ENCODE measurements around the gene GPR162.

GPR162 gene

GRCh38 chr12:6822426-6823135 lies 960 bp downstream of the GPR162 start:
- DNase-seq (ENCODE audit: low spot score) = no peak

GRCh38 chr12:6823182-6824084 lies 1.8 kb downstream of the GPR162 start:
- no peak for DNase-seq (ENCODE audit: low spot score)

DNA sequence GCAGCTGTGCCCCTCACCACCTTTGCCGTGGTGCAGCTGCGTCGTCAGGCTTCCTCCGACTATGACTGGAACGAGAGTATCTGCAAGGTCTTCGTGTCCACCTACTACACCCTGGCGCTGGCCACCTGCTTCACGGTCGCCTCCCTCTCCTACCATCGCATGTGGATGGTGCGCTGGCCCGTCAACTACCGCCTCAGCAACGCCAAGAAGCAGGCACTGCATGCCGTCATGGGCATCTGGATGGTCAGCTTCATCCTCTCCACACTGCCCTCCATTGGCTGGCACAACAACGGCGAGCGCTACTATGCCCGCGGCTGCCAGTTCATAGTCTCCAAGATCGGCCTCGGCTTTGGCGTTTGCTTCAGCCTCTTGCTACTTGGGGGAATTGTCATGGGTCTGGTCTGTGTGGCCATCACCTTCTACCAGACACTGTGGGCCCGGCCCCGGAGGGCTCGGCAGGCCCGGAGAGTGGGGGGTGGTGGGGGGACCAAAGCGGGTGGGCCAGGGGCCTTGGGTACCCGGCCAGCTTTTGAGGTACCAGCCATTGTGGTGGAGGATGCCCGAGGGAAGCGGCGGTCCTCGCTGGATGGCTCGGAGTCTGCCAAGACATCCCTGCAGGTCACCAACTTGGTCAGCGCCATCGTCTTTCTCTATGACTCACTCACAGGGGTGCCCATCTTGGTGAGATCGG lies 2.6 kb downstream of the GPR162 start:
- no peak for DNase-seq (ENCODE audit: low spot score)

DNA sequence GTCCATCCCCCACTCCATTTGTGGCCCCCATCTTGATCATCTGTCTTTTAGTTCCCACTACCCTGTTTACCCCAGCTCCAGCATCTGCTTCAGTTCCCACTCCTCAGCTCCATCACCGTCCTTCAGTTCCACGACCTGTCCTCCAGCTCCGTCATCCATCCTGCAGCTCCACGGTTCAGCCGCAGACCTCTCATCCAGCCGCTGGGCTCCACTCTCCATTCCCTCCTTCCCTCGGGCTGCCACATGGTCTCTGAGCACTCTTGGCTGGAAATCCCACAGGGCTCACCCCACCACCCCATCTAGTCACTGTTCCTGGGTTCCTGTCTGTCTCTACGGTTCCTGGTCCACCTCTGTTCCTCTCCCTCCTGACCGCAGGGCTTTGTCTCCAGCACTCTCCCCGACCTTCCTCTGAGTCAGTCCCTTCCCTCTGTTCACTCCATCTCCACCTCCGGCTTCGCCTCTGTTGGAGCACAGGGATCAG lies 3.3 kb downstream of the GPR162 start:
- peak; percentile 23 for DNase-seq (ENCODE audit: low spot score)

- DNase-seq (ENCODE audit: low spot score) = peak; percentile 81
Measured at GRCh38 chr12:6825398-6826124, 3.9 kb downstream of the GPR162 start.

DNA sequence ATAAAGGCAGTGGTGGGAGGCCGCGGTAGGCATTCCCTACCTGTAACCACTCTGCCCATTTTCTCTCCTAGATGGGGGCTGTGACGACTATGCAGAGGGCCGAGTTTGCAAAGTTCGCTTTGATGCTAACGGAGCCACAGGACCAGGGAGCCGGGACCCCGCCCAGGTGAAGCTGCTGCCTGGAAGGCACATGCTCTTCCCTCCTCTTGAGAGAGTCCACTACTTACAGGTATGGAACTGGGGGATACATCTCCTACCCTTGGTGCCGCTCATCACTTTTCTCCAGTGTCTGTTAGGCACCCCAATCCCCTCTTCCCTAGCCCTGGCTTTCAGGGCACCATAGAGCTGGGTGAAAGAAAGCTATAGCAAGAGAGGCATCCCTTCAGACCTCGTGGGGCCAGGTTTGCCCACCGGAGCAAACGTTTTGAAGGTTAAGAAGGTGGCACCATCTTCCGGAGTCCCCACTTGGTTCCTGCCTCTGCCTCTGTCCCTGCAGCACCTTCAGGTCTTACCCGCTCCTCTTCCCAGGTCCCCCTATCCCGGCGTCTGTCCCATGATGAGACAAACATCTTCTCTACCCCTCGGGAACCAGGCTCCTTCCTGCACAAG lies 4.6 kb downstream of the GPR162 start:
- no peak for DNase-seq (ENCODE audit: low spot score)

GRCh38 chr12:6826734-6827436 lies 5.3 kb downstream of the GPR162 start:
- DNase-seq (ENCODE audit: low spot score) = no peak

DNA sequence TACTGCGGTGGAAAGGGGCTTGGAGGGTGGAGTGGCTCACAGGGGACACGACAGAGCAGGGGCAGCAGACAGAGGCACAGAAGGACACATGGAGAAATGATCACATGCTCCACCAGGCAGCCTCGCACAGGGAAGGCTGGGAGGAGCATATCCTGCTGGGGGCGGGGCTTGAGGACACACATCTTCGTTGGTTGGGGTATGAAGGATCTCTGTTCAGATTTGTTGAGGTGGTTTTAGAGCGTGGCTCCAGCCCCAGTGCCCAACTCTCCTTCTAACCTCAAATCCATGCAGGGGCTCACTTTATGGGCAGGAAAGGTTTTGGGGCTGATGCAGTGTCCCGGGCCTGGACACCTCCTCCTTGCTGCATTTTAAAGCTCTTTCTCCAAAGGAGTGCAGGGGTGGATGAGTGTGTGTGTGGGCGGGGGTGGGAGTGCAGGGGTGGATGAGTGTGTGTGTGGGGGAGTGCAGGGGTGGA lies 5.9 kb downstream of the GPR162 start:
- peak; percentile 64 for DNase-seq (ENCODE audit: low spot score)

DNA sequence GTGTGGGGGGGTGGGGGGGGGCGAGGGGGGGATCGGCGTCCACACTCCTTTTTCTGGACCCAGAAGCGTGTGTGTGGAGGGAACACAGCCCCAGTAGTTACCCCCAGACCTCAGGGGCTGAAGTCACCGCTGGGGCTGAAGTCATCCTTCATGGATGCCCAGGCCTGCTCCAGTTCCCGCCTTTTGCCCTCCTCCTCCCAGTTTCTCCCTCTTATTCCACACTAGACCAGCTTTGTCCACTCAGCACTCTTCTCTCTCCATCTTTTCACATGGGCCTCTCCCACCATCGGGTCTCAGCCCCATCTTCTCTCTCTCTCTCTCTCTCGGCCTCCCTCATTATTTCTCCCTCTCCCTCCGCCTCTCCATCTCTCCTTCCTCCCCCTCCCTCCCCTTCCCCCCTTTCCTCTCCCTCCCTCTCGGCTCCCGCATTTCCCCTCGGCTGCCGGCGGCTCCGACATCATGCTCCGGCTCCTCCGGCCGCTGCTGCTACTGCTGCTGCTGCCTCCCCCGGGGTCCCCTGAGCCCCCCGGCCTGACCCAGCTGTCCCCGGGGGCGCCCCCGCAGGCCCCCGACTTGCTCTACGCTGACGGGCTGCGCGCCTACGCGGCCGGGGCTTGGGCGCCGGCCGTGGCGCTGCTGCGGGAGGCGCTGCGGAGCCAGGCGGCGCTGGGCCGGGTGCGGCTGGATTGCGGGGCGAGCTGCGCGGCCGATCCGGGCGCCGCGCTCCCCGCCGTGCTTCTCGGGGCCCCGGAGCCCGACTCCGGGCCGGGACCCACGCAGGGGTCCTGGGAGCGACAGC lies 6.6 kb downstream of the GPR162 start, which contains the start of gene P3H3:
Gene P3H3, plus strand, starts transcription at position 426 of the 799 bp plus-strand sequence. Its CDS starts 34 bp downstream, at position 460.
- DNase-seq (ENCODE audit: low spot score) = peak; percentile 23

DNA sequence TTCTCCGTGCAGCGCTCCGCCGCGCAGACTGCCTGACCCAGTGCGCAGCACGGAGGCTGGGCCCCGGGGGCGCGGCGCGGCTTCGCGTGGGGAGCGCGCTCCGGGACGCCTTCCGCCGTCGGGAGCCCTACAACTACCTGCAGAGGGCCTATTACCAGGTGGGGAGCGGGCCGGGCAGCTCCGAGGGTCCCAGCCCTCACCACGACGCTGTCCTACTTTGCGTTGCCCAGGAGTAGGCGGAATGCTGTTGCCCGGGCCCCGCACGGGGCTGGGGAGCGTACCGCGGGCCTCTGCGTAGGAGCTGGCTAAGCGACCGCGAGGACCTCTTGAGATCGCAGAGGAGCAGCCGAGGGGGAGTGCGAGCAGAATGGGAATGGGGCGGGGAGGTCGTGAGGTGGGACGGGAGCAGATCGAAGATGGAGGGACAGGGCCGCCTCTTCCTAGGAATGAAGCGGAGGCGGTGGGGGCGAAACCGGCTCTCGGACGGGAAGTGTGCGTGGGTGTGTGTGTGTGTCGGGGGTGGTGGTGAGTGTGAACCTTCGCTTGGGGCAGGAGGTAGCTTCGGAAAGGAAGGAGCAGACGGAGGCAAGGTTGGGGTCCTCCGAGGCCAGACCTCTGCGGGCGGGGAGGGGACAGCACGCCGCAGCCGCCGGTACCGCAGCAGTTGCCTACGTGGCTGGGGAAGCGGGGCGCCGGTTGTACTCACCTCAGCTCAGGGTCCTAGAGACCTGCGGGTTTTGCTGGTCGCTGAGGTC lies 7.3 kb downstream of the GPR162 start:
- peak; percentile 17 for DNase-seq (ENCODE audit: low spot score)

DNA sequence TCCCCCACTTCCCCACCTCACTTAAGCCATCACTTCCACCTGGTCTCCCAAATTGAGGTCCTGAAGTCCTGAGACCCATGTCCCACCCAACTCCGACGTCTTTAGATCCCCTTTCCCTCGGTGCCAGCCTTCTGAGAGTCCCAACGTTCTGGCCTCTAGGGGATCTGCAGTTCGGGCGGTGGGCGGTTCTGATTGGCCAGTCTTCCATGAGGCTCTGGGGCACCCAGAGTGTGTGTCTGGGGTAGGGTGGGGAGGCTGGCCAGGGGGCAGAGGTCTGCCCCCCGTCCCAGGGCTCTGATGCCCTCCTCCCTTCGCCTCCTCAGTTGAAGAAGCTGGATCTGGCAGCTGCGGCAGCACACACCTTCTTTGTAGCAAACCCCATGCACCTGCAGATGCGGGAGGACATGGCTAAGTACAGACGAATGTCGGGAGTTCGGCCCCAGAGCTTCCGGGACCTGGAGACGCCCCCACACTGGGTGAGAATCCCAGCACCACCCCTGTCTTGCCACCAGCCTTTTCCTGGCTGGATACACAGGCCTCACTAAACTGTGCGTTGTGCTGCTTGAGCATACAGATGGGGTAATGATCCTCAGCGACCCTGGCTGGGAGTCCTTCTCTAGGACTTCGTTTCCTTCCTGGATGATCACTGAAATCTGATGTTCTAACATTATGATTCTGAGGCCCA lies 8.1 kb downstream of the GPR162 start:
- DNase-seq (ENCODE audit: low spot score) = no peak

DNA sequence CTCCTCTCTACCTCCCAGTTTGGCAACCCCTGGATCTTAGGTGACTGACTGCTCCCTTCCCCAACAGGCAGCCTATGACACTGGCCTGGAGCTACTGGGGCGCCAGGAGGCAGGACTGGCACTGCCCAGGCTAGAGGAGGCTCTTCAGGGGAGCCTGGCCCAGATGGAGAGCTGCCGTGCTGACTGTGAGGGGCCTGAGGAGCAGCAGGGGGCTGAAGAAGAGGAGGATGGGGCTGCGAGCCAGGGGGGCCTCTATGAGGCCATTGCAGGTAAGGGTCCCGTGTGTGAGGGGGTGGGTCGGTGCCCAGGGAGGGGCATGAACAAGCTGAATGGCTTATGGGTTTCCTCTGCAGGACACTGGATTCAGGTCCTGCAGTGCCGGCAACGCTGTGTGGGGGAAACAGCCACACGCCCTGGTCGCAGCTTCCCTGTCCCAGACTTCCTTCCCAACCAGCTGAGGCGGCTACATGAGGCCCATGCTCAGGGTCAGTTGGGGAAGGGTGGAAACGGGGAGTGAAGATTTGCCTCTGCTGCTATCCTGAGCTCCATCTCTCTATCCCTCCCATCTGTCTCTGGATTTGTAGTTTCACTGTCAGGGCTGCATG lies 8.8 kb downstream of the GPR162 start:
- no peak for DNase-seq (ENCODE audit: low spot score)

DNA sequence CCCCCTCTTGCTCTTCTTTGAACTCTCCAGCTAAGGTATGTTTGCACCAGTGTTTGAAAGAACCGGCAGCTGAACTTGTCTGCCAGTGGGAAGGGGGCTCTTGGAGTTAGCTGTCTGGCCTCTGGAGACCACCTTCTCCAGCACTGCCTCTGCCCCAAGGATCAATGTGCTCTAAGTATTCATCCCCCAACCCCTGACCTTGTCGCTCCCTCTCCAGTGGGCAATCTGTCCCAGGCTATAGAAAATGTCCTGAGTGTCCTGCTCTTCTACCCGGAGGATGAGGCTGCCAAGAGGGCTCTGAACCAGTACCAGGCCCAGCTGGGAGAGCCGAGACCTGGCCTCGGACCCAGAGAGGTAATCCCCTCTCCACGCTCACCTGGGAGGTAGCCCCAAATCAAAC lies 9.4 kb downstream of the GPR162 start:
- no peak for DNase-seq (ENCODE audit: low spot score)

DNA sequence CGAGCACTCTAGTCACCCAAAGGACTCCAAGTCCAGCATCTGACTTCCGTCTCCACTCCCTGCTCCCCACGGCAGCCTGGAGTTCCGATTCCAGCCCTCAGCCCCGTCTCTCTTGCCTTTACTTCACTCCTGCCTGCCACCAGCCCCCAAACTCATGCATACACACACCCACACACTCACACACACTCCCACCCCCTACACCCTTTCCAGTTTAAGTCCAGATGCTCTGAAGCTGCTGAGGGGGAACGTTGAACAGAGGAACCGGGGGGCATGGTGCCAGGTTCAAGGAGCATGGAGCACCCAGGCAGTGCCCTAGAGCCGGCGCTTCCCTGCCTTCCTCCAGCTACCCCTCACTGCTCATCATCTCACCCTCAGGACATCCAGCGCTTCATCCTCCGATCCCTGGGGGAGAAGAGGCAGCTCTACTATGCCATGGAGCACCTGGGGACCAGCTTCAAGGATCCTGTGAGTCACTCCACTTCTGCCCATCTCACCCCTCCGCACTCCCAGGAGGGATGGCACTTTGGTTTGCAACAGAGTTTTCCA lies 9.9 kb downstream of the GPR162 start:
- no peak for DNase-seq (ENCODE audit: low spot score)

DNA sequence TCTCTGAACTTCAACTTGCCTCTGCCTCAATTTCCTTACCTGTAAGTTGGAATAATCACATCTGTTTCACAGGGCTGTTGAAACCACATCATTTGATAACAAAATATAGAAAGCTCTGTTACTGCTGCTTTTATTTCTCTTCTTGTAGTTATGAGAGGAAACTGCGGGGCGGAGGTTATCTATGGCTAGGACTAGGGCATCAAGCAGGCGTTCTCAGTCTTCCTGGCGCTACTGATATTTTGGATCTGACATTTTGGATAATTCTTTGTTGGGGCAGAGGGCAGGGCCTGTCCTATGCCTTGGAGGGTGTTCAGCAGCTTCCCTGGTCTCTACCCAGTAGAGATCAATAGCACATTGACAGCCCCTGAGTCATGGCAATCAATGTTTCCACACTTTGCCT lies 10.5 kb downstream of the GPR162 start:
- DNase-seq (ENCODE audit: low spot score) = no peak

- DNase-seq (ENCODE audit: low spot score) = no peak
Measured at GRCh38 chr12:6833189-6833890, 11.7 kb downstream of the GPR162 start.

- peak; percentile 68 for DNase-seq (ENCODE audit: low spot score)
Measured at GRCh38 chr12:6834254-6834653, 12.6 kb downstream of the GPR162 start.

Measured in kidney tubule cell (primary cell).